Measurements from ENCODE around the gene UTS2R. TPM values are rescaled to one million over a fixed set of nuclear protein-coding genes. Genes with fewer than 3 reads are reported as not detected.
"Not testable (repeated sequence)": the region's sequence is repeated elsewhere in the genome, so short reads cannot be mapped to it uniquely, and the experiment has no call there.

The UTS2R gene
- total and polyA plus RNA-seq, 11 donors: 0.11 to 21.9 (median 1.2) TPM

DNA sequence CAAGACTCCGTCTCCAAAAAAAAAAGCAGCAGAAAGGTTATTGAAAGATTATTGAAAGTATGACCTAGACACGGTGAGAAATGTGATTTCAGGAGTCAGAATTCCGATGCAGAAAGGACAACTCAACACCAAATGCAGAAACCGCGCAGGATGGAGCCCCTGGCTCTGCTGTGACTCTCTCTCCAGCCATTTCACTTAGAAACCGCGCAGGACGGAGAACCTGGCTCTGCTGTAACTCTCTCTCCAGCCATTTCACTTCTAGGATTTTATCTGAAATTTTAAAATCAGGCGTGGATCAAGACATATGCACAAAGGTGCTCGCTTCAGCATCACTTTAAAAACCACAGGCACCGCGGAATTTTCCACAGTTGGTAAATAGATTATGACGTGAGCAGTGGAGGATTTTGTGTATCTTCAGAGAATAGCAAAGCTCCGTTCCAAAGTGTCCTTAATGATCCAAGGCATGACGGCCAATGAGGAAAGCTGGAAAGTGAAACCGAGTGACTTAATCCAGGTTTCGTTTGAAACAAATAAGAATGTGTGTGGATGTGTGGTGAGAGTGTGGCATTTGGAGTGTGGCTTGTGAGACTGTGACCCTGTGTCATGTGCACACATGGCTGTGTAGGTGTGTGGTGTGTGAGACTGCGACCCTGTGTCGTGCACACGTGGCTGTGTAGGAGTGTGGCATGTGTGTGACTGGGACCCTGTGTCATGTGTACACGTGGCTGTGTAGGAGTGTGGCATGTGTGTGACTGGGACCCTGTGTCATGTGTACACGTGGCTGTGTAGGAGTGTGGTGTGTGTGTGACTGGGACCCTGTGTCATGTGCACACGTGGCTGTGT lies 9.5 kb downstream of the UTS2R start:
- WGBS, 4 donors: 56 to 72% (median 63%) methylated on average over 23 of the region's 23 CpGs
- peaks cover 3 to 20% (median 14%) of the 10 kb centered on the region in 12 donors for H3K4me1 ChIP-seq
- TF ChIP-seq, protein P1, sequence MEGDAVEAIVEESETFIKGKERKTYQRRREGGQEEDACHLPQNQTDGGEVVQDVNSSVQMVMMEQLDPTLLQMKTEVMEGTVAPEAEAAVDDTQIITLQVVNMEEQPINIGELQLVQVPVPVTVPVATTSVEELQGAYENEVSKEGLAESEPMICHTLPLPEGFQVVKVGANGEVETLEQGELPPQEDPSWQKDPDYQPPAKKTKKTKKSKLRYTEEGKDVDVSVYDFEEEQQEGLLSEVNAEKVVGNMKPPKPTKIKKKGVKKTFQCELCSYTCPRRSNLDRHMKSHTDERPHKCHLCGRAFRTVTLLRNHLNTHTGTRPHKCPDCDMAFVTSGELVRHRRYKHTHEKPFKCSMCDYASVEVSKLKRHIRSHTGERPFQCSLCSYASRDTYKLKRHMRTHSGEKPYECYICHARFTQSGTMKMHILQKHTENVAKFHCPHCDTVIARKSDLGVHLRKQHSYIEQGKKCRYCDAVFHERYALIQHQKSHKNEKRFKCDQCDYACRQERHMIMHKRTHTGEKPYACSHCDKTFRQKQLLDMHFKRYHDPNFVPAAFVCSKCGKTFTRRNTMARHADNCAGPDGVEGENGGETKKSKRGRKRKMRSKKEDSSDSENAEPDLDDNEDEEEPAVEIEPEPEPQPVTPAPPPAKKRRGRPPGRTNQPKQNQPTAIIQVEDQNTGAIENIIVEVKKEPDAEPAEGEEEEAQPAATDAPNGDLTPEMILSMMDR (IDR thresholded peaks at IDR 0.05): no peak
- TF ChIP-seq POLR2A (IDR thresholded peaks at IDR 0.05): no peak
- peaks cover 0 to 39% (median 12%) of the 10 kb centered on the region in 9 donors for H3K27me3 ChIP-seq
- no peaks in the 10 kb centered on the region for H3K36me3 ChIP-seq
- H3K4me3 ChIP-seq: no peak overlapping the region
- intact Hi-C loops (cut with DNase I): no loop called here
- DNase-seq (peak in 1 of 5 donors; percentile 7), ATAC-seq (no peak)
- no peak overlapping the region for H3K27ac ChIP-seq
- H3K9me3 ChIP-seq: no peaks in the 10 kb centered on the region

DNA sequence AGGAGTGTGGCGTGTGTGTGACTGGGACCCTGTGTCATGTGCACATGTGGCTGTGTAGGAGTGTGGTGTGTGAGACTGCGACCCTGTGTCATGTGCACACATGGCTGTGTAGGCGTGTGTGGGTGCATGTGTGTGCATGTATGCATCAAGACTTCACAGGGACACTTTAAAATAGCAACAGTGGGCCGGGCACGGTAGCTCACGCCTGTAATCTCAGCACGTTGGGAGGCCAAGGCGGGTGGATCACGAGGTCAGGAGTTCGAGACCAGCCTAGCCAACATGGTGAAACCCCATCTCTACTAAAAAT lies 10.1 kb downstream of the UTS2R start:
- intact Hi-C loops (cut with DNase I); H3K9me3 ChIP-seq; H3K36me3 ChIP-seq; H3K27ac ChIP-seq; ATAC-seq; H3K4me3 ChIP-seq: not testable (repeated sequence)
- H3K4me1 ChIP-seq: peaks cover 3 to 23% (median 14%) of the 10 kb centered on the region in 12 donors
- WGBS, 4 donors: 66 to 83% (median 71%) methylated on average over 10 of the region's 10 CpGs
- peak in 1 of 5 donors; percentile 16 for DNase-seq
- peaks cover 0 to 37% (median 11%) of the 10 kb centered on the region in 9 donors for H3K27me3 ChIP-seq

DNA sequence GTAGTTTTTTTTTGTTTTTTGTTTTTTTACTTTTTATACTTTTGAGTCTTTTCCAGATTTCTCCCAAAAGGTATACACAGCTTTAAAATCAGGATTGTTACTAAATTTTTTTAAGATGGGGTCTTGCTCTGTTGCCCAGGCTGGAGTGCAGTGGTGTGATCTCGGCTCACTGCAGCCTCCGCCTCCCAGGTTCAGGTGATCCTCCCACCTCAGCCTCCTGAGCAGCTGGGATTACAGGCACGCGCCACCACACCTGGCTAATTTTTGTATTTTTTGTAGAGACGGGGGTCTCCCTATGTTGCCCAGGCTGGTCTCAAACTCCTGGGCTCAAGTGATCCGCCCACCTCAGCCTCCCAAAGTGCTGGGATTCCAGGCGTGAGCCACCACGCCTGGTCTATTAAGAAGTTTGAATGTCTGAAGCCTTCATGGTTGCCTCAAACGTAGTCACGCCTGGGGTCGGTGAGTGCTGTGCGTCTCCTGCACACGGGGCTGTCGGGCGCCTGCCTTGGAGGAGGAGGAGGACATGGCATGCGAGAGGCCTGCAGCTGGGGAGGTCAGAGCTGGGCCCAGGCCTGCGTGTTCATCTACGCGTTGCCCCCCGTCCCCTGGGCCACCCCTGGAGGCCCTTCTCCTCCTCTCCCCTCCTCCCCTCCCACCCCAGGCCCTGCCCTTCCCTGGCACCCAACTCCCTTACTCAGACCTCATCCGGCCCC lies 10.8 kb downstream of the UTS2R start:
- H3K27me3 ChIP-seq: peaks cover 0 to 41% (median 11%) of the 10 kb centered on the region in 9 donors
- 81 to 89% (median 85%) methylated on average over 19 to 21 of the region's 21 CpGs for WGBS, 4 donors
- H3K27ac ChIP-seq; ATAC-seq; H3K9me3 ChIP-seq; intact Hi-C loops (cut with DNase I); H3K4me3 ChIP-seq; H3K36me3 ChIP-seq: not testable (repeated sequence)
- DNase-seq: peak in 1 of 5 donors; percentile 18
- peaks cover 3 to 30% (median 15%) of the 10 kb centered on the region in 12 donors for H3K4me1 ChIP-seq

DNA sequence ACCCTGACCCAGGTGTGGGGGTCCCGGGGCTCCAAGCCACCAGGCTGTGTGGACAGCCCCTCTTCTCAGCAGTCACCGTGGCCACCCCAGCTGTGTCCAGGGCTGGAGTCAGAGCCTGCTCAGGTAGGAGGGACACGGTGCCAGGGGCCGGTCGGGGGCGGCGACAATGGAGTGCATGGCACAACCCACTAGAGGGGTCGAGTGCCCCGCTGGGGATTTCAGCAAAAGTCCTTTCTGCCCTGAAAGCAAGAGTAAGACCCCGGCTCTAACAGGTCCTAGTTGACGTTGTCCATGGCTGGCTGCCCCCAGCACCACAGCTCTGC lies 11.3 kb downstream of the UTS2R start:
- intact Hi-C loops (cut with DNase I): no loop called here
- TF ChIP-seq POLR2A (IDR thresholded peaks at IDR 0.05): no peak
- TF ChIP-seq, protein P1 (IDR thresholded peaks at IDR 0.05): no peak
- no peak overlapping the region for H3K27ac ChIP-seq
- H3K4me3 ChIP-seq: no peak overlapping the region
- H3K36me3 ChIP-seq: no peaks in the 10 kb centered on the region
- H3K9me3 ChIP-seq: no peaks in the 10 kb centered on the region
- DNase-seq (peak in 2 of 5 donors; percentile 25 to 59), ATAC-seq (no peak)
- H3K4me1 ChIP-seq: peaks cover 3 to 31% (median 15%) of the 10 kb centered on the region in 12 donors
- H3K27me3 ChIP-seq: peaks cover 0 to 37% (median 11%) of the 10 kb centered on the region in 9 donors
- 74 to 86% (median 82%) methylated on average over 8 to 11 of the region's 11 CpGs for WGBS, 4 donors

DNA sequence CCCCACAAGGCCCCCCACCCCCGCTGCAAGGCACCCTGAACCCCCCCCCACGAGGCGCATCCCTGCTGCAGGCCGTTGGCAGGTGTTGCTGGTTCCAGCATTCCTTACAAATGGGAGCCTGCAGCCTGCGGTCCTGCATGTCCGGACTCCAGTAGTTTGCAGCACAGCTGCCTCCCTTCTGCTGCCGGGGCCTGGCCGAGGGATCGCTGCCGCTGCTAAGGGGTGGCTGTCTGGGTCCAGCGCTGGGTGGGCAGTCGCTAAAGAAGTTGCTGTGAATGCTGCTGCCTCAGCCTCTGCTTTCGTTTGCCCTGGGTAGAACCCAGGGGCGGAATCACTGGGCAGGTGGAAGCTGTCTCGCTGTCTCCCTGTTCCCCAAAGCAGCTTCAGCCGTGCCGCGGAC lies 11.8 kb downstream of the UTS2R start:
- 57 to 92% (median 68%) methylated on average over 4 to 18 of the region's 18 CpGs for WGBS, 4 donors
- Histone ChIP-seq H3K9me3 (no peaks in the 10 kb centered on the region), H3K4me3 (no peak overlapping the region), H3K27ac (no peak overlapping the region), H3K4me1 (peaks cover 3 to 31% (median 15%) of the 10 kb centered on the region in 12 donors), H3K27me3 (peaks cover 0 to 32% (median 6%) of the 10 kb centered on the region in 9 donors), H3K36me3 (no peaks in the 10 kb centered on the region)
- DNase-seq (peak in 1 of 5 donors; percentile 17), ATAC-seq (no peak)
- intact Hi-C loops (cut with DNase I): no loop called here
- TF ChIP-seq POLR2A (IDR thresholded peaks at IDR 0.05): no peak
- TF ChIP-seq, protein P1 (IDR thresholded peaks at IDR 0.05): no peak

Measured in heart left ventricle (tissue), 16 donors.